HG02623 (cell line): ENCODE results near the gene RRM1.
"Not testable (repeated sequence)": the region's sequence is repeated elsewhere in the genome, so short reads cannot be mapped to it uniquely, and the experiment has no call there.

ENCODE experiments used
- ATAC-seq: cut with Tn5 transposase; IDR thresholded peaks from one replicate; pipeline ENCODE4 v1.9.1; 2021; ENCODE audit warnings: moderate library complexity; ENCODE audit not compliant: unreplicated experiment

The RRM1 gene

DNA sequence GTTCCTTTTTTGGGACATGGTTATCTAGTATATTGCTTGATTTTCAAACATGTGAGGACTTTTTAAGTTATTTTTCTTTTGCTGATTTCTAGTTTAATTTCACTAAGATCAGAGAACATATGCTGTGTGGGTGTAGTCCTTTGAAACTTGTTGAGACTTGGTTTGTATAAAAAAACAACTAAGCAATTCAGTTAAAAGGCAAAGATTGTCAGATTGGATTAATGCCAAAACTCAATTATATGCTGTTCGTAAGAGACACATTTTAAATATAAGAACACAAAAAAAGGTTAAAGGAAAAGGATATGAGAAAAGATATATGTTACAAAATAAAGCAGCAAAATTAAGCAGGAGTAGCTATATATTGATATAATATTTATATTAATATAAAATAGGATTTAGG is 17.8 kb upstream of the RRM1 start:
- ATAC-seq = no peak

DNA sequence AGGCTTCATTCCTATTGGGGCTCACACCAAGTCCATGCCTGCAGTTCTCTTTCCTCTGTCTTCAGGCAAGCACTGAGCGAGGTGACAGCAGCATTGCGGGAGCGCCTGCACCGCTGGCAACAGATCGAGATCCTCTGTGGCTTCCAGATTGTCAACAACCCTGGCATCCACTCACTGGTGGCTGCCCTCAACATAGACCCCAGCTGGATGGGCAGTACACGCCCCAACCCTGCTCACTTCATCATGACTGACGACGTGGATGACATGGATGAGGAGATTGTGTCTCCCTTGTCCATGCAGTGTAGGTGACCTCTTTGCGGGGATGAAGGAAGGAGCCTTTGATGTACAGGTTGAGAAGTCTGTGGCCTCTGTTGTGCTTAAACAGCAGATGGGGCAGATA is 11.4 kb upstream of the RRM1 start:
- ATAC-seq = no peak

DNA sequence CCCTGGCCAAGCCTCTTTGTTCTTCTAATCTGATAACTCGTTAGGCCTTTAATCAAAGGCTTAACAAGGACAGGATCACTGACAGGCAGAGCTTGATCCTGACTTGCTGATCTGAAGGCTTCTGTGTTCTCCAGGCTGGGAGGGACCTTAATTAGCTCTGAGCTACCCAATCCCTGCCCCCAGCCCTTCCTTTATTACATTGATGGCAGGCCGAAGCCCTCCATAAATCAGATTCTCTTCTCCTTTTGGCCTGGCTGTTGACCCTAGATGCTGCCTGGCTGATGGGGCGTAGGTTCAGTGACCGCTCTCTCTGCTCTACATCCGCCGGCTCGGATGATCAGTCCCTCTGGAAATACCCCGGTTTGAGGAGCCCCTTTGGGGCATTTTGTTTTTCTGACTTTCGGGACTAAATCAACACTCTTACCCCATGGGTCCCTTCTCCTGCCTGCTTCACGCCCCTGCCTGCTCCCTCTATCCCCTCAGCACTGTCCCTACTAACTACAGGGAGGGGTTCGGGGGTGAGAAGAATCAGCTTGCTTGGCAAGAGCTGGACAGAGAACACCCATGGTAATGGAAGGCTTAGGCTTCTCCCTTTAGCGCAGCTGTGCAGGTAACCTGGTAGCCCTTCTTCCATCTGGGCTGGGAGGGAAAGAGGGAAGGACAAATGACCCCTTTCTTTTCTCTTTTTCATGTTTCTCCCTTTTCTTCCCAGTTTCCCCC is 10.0 kb upstream of the RRM1 start:
- no peak for ATAC-seq

DNA sequence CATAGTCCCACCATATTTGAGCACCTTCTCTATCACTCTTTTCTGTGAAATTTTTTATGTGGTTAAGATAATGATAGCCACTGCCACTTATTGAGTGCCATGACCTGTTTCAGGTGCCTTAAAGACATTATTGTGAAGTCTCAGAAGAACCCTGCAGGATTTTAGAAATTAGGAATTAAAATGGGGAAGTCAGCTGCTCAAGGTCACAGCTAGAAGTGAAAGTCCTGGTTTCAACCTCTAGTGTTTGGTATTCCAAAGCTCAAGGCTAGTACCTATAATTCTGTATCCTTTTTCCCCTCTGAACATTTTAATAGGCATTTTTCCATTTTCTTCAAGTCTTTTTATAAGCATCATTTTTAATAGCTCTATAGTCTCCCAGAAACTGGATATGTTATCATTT is 9.0 kb upstream of the RRM1 start:
- ATAC-seq = no peak

DNA sequence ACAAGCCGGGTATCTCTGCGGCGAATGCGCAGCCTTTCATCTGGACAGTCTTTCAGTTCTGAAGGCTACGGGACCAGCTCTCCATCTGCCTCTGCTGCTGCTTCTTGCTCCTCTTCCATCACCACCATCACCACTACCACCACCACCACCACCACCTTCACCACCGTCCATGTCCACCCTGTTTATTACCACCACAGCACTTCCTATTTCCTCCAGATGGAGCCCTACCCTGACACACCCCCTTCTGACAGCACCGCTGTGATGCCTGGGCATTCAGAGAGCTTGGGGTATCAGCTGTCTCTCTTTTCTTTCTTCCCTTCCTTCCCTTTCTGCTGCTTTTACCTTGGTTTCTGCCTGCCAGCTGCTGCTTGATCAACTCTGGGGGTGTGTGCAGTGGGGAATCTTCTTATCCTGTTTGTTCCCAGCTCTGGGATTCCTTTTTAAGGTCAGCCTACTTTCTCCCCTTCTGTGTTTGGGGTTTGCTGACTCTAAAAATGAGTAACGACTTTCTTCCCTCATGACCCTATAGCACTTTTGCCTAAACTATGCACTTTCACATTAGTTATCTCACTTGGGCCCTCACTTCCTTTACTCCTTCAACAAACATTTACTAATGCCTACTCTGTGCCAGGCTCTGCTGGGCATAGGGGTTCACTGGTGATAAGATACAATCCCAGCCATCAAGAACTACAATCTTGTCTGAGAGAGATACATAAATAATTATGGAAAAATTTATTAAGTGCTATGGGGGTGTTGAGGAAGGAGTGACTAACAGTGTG is 7.8 kb upstream of the RRM1 start:
- no peak for ATAC-seq

DNA sequence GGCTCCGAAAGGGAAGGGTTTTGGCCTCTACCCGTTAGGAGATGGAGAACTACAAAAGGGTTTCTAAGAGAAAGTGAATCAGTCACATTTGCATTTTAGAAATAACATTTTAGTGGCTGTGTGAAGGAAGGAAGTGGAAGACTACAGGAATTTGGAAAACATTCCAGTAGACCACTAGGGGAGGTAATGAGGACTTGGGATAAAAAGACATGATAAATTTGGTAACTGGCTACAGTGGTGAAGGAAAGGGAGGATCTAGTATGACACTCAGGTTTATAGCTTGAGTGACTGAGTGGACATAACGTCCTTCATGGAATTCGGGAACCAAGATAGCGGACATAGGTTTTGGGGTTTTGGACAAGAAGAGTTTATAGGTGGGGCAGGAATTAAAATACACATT is 7.0 kb upstream of the RRM1 start:
- ATAC-seq = no peak

DNA sequence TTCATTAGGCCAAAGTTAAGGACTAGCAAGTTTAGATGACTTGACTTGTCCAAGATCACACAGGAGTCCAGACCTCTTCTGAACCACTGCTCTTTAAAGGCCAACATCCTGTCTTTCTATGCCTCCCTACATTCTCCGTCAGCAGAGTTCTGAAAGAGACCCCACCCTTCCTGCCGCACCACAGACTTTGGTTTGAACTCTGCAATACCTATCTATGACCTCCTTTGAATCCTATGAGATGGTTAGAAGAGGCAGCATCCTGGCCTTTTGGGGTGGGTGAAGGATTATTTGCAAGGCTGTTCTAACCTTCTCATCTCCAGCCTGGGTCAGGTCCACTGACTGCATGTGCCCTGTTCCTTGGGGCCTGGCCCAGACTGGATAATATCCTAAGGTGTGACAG is 4.3 kb upstream of the RRM1 start:
- no peak for ATAC-seq

DNA sequence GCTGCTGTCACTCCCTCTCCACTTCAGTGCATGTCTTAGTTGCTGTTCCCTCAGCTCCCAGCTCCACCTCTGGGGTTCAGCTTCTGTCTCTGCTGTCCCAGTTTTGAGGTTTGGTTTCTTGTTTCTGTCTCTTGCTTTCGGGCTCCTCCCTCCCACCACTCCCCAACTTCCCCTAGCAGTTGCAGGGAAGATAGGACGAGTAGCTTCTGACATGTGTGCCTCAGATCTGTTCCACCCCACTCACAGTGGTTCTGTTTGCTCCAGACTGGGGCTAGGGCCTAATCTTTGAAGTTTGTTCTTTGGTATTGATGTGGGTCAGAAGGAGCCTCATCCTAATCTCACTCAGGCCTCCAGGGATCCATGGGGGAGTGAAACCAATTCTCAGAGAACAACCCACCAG is 2.6 kb upstream of the RRM1 start:
- ATAC-seq = no peak

DNA sequence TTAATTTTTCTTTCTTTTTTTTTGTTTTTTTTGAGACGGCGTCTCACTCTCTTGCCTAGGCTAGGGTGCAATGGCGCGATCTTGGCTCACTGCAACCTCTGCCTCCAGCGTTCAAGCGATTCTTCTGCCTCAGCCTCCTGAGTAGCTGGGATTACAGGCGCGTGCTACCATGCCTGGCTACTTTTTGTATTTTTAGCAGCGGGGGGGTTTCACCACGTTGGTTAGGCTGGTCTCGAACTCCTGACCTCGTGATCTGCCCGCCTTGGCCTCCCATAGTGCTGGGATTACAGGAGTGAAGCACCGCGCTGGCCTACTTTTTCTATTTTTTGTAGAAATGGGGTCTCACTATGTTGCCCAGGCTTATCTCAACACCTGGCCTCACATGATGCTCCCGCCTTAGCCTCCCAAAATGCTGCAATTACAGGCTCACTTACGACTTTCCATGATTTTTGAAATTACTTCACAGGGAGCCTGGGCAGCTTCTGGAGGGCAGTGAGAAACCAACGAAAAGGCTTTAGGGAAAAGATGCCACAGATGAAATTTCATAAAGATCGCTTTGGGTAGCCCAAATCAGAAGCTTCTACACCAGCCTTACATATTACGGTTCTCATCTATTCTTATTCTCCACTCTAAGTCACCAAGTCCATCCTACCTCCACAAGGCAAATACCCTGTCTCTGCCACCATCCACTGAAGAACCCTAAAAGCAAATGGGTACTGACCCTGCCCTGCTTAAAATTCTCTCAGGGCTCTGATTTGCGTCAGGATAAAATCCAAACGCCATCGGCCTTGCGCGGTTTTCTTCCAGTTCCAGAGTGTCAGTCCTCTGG is 866 bp upstream of the RRM1 start:
- ATAC-seq = no peak

DNA sequence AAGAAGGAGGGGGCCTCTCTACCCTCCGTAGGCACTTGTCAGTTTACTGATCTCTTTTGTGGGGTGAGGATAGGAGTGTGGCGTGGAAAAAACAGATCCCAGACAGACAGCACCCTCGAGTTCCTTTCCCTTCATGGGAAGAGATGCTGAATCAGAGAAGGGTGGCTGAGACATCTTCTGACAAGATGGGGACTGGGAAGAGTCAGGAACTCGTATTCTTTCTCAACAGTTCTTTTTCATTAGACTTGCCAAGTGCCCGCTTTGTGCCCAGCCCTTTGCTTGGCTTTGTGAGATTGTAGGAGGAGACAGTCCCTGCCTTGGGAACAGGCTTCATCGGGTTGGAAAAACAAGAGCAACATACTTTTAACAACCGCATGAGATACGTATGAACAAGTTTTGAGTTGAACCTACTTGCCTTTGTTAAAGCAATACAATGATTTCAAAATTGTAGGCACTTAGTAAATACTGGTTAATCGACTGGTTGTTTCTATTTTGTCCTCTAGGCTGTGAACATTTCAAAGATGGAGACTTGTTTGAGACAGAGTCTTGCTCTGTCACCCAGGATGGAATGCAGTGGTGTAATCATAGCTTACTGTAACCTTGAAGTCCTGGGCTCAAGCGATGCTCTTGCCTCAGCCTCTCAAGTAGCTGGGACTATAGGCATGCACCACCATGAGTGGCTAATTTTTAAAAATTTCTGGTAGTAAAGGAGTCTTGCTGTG is 1.1 kb downstream of the RRM1 start:
- no peak for ATAC-seq

DNA sequence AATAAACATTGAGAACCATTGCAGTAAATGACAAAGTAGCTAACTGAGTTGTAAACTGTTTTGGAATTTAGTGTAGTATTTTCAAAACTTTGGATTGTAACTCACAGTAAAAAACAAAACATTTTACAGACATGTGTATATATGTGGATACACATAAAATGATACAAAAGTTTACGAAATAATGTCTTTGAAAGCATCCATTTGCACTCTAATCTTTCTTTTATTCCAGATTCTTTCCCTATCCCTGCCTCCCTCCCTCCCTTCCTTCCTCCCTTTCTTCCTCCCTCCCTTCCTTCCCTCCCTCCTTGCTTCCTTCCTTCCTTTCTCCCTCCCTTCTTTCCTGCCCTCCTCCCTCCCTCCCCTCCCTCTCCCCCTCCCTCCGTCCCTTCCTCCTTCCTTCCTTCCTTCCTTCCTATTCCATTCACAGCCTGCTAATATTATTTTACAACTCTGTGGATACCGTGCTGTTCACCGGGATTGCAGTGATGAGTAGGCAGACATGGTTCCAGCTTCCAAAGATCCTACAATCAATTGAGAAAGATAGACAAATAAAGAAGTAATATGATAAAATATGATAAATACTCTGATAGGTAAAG is 3.5 kb downstream of the RRM1 start:
- no peak for ATAC-seq

DNA sequence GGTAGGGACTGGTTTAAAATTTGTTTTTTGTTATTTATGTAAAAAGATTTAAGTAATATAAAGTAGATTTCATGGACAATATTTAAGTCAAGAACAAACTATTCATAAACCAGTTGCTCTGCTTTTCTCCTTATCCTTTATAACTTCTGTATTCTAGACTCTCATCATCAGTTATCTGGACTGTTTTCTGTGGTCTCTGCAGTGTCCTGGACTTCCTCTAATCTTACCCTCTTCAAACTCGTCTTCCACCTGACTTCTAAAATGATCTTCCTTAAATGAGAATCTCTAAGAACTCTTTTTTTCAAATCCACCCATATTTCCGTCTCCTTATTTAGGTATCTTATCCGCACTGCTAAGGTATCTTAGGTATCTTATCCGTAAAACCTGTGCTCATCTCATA is 8.1 kb downstream of the RRM1 start:
- ATAC-seq = no peak

DNA sequence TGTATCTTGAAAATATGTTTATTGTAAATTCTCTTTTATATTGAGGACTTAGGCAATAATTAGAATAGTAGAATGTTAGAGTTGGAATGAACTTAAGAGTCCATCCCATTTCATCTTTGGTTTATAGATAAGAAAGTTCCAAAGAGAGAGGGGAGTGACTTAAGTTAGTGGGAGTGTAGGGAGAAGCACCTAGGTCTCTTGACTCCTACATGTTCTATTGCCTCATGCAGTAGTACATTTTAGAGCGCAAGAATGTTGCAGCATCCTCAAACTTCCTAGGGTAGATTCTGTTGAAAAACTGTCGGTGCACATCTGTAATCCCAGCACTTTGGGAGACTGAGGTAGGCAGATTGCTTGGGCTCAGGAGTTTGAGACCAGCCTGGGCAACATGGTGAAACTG is 8.7 kb downstream of the RRM1 start:
- no peak for ATAC-seq

DNA sequence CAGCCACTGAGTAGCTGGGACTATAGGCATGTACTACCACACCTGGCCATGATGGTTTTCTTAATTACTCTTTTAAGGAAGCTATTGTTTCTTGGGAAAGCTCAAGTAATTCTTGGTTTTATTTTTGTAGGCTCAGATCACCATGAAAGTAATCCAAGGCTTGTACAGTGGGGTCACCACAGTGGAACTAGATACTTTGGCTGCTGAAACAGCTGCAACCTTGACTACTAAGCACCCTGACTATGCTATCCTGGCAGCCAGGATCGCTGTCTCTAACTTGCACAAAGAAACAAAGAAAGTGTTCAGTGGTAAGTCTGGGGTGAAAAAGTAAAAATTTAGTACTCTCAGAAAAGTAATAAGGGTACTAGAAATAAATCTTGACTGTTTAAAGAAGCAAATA is 11.3 kb downstream of the RRM1 start:
- no peak for ATAC-seq

DNA sequence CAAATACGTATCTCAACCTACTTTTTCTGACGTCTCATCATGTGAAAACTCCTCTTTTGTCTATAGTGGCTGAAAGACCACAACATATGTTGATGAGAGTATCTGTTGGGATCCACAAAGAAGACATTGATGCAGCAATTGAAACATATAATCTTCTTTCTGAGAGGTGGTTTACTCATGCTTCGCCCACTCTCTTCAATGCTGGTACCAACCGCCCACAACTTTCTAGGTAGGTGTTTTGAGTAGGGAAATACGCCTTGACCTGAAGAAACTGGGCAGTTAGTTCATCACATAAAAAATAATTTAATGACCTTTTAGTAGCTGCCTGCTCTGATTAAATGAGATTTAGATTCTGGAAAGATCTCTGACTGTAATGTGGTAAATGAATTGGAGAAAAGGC is 17.2 kb downstream of the RRM1 start:
- no peak for ATAC-seq

DNA sequence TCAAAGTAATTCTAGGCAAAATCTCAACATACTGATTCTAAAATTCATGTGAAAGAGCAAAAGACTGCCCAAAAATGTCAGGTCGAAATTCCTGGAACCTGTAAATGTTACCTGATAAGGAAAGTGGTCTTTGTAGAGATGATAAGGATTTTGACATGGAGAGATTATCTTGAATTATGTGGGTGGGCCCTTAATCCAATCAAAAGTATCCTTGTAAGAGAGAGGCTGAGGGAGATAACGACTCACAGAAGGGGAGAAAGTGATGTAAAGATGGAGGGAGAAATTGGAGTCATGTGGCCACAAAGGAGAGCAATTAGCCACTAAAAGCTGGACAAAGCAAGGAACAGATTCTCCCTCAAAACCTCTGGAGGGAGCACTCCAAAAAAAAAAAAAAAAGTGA is 20.5 kb downstream of the RRM1 start:
- ATAC-seq = no peak

DNA sequence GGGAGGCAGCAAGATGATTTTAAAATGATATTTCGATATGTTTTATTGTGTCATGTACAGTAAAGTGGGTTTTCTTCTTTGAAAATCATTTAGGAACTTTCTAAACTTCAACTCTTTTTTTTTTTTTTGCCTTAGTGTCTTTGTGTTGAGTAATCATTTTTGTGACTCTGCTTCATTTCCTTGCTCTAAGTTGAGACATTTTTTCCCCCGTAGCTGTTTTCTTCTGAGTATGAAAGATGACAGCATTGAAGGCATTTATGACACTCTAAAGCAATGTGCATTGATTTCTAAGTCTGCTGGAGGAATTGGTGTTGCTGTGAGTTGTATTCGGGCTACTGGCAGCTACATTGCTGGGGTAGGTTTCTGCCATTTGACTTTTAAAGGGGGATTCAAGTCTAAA is 23.5 kb downstream of the RRM1 start:
- ATAC-seq = no peak

DNA sequence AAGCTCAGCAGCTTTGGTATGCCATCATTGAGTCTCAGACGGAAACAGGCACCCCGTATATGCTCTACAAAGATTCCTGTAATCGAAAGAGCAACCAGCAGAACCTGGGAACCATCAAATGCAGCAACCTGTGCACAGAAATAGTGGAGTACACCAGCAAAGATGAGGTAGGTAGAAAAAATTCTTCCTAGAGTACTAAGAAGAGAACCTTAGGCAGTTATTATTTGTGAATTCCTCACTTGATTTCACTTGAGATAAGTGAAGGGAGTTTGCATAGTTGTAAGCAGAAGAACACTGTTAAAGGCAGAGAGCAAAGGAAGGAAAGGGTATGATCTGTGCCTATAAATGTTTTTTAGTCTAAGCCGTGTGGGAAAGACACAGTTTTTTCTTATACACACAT is 28.6 kb downstream of the RRM1 start:
- no peak for ATAC-seq

DNA sequence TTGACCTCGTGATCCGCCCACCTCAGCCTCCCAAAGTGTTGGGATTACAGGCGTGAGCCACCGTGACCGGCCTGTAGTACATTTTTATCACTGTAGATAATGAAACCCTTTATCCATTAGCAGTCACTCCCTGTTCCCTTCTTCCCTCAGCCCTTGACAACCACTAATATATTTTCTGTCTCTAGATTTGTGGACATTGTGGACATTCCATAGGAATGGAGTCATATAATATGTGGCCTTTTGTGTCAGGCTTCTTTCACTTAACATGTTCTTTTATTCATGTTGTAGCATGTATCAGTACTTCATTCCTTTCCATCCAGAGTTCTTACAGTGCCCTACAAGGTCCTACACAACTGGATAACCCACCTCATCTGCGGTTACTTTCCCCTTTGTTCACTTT is 30.5 kb downstream of the RRM1 start:
- ATAC-seq = no peak

DNA sequence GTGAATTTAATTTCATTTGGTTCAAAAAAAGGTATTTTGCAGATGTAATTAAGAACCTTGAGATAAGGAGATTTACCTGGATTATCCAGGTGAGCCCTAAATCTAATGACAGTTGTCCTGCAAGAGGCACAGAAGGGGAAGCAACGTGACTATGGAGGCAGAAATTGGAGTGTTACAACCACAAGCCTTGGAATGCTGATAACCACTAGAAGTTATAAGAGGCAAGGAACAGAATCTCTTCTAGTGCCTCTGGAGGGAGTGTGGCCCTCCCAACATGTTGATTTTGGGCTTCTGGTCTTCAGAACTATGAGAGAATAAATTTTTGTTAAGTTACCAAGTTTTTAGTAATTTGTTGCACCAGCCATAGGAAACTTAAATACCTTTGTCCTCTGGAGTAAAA is 32.8 kb downstream of the RRM1 start:
- ATAC-seq = no peak

DNA sequence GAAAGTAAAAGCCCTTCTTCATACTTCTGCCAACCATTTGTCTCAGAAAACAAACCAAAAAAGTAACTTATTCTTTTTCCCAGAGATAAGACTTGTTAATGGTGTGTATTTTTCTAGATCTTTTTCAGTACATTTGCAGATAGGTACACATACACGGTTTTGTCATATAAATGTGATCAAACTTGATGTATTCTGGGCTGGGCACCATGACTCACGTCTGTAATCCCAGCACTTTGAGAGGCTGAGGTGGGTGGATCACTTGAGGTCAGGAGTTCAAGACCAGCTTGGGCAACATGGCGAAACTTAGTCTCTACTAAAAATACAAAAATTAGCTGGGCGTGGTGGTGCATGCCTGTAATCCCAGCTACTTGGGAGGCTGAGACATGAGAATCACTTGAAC is 35.6 kb downstream of the RRM1 start:
- ATAC-seq = not testable (repeated sequence)
